Adrenal gland (tissue), 12 donors: ENCODE measurements around the gene NIPBL. TPM values are rescaled to one million over a fixed set of nuclear protein-coding genes. Genes with fewer than 3 reads are reported as not detected.

ENCODE experiments used
- DNase-seq, 7 donors: peaks; one replicate each; pipeline ENCODE4 v3.0.0-alpha.2; 2019 to 2020
- H3K27ac ChIP-seq, 5 donors: fragments of 200-600 bp; sonication (generic) in 4 of 5; 1 replicate in 3 of 5; 2 replicates in 2 of 5; pipeline versions ENCODE4 v1.5.1 to v1.8.0; 2016 to 2020; ENCODE audit warnings: mild to moderate bottlenecking in 1 of 5
- H3K27me3 ChIP-seq: fragments of 200-600 bp; 2 replicates; pipeline ENCODE4 v1.8.0; 2021
- H3K36me3 ChIP-seq, 2 donors: fragments of 200-600 bp; replicated peaks in 1 of 2; 1 replicate in 1 of 2; 2 replicates in 1 of 2; pipeline versions ENCODE4 v1.5.1 to v1.8.0; 2018 to 2022
- H3K4me1 ChIP-seq, 2 donors: fragments of 200-600 bp; replicated peaks in 1 of 2; 1 replicate in 1 of 2; 2 replicates in 1 of 2; pipeline versions ENCODE4 v1.5.1 to v1.8.0; 2018 to 2021
- H3K4me3 ChIP-seq, 4 donors: fragments of 200-600 bp; sonication (generic) in 3 of 4; one replicate each; pipeline ENCODE4 v1.5.1; 2016 to 2018
- H3K9me3 ChIP-seq, 3 donors: fragments of 200-600 bp; sonication (generic) in 1 of 3; replicated peaks in 1 of 3; 1 replicate in 2 of 3; 2 replicates in 1 of 3; pipeline versions ENCODE4 v1.5.1 to v1.8.0; 2016 to 2021
- POLR2A ChIP-seq, 2 donors: fragments of 450-650 bp; IDR thresholded peaks; one replicate each; pipeline ENCODE4 v1.6.1; 2017; ENCODE audit warnings: antibody characterized with exemption in 2 of 2, mild to moderate bottlenecking in 2 of 2, moderate library complexity in 1 of 2
- WGBS, 4 donors: extraction: QIAGEN DNeasy Blood & Tissue Kit in 2 of 4; methylation state at CpG; one replicate each; pipeline versions ENCODE4 v1.1.5 to v1.1.7; 2013 to 2017; 5-methylcytosine and 5-hydroxymethylcytosine counted together
- intact Hi-C, 2 donors: fragments of 100-400 bp; cut with DNase I; formaldehyde crosslinking; loops; one replicate each; pipeline versions ENCODE4 v1.14.1 to v1.15.0; 2022 to 2023
- polyA plus RNA-seq, 3 donors: library from polyadenylated mRNA; stranded (reverse); fragments of 200-250 nt in 2 of 3; fragments of 350-450 nt in 1 of 3; fragmentation: Illumina TruSeq in 1 of 3; extraction: RNeasy Lipid Tissue Mini Kit (QIAGEN cat#74804) in 1 of 3; gene quantifications; one replicate each; pipeline ENCODE4 v1.2.3, GENCODE V29; 2013 to 2014
- total RNA-seq, 9 donors: library from RNA; depleted of rRNA in 4 of 9; stranded (reverse); fragments of >200 nt in 4 of 9; fragments of 120-200 nt in 1 of 9; fragmentation: NEBNext Ultra II Directional in 1 of 9; extraction: Animal tissue kit (Norgen Biotek cat#: 25700) in 1 of 9; gene quantifications; one replicate each; pipeline versions ENCODE4 v1.1.0 to v1.2.4, GENCODE V29; 2013 to 2023
- TF ChIP-seq, protein P1 (sequence below), 6 experiments: fragments of 450-650 bp in 4 of 6; fragments of 200-600 bp in 2 of 6; sonication (generic) in 1 of 6; IDR thresholded peaks; 1 replicate in 5 of 6; 2 replicates in 1 of 6; pipeline versions ENCODE4 v1.5.1 to v1.8.0; 2016 to 2021; ENCODE audit warnings: antibody characterized with exemption in 6 of 6, mild to moderate bottlenecking in 2 of 6, moderate library complexity in 1 of 6
- donor health status: healthy with polysubstance abuse.
- donor health status: Bipolar disorder and iron deficiency.
- donor health status: DM: yes; HTN: yes; CAD: no.
- donor health status: DM: no; HTN: no; CAD: no.
- donor health status: DM: no; HTN: no; CAD: no.
- donor health status: DM: yes; HTN: yes; CAD: no.

NIPBL gene
- total and polyA plus RNA-seq, 12 donors, result 15.7 to 54.5 (median 41.9) TPM

DNA sequence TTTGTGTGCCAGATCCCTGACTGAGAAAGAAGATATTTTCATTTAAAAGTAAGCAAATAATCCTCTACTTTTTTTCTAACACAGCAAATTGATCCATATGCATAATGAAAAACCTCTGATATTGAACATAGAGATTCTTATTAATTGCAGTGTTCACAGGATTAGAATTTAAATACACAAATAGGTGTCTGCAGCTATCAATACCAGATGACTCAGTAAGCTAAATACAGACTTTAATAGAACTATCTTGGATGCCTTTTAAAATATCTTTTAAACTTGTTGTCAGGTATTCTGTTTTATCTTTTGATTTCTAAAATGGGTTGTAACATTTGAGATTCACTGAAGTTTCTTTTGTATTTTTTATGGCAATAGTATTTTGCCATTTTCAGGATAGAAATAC, 43.1 kb downstream of the NIPBL start:
- Histone ChIP-seq H3K36me3 (no peaks in the 10 kb centered on the region), H3K9me3 (no peaks in the 10 kb centered on the region), H3K27me3 (no peaks in the 10 kb centered on the region), H3K27ac (no peak overlapping the region), H3K4me3 (no peak overlapping the region), H3K4me1 (peaks cover 9 to 53% of the 10 kb centered on the region in 2 donors)
- TF ChIP-seq, protein P1, sequence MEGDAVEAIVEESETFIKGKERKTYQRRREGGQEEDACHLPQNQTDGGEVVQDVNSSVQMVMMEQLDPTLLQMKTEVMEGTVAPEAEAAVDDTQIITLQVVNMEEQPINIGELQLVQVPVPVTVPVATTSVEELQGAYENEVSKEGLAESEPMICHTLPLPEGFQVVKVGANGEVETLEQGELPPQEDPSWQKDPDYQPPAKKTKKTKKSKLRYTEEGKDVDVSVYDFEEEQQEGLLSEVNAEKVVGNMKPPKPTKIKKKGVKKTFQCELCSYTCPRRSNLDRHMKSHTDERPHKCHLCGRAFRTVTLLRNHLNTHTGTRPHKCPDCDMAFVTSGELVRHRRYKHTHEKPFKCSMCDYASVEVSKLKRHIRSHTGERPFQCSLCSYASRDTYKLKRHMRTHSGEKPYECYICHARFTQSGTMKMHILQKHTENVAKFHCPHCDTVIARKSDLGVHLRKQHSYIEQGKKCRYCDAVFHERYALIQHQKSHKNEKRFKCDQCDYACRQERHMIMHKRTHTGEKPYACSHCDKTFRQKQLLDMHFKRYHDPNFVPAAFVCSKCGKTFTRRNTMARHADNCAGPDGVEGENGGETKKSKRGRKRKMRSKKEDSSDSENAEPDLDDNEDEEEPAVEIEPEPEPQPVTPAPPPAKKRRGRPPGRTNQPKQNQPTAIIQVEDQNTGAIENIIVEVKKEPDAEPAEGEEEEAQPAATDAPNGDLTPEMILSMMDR (IDR thresholded peaks at IDR 0.05), result no peak
- TF ChIP-seq POLR2A (IDR thresholded peaks at IDR 0.05), result no peak
- intact Hi-C loops, result no loop called here
- DNase-seq, result no peak

DNA sequence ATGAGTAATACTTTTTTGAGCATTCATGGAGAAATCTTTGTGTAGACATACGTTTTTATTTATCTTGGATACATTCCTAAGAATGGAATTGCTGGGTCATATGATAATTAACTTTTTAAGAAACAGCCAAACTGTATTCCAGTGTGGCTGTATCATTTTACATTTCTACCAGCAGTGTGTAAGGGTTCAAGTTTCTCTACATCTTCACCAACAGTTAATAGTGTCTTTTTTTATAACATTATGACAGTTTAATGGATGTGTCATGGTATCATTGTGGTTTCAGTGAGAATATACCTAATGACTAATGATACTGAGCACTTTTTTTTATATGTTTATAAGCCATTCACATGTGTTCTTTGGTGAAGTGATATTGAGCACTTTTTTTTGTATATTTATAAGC, 52.4 kb downstream of the NIPBL start:
- H3K4me1 ChIP-seq, result peaks cover 0 to 25% of the 10 kb centered on the region in 2 donors
- no peak for DNase-seq
- peaks cover 0 to 3% (median 0%) of the 10 kb centered on the region in 3 donors for H3K9me3 ChIP-seq
- no peaks in the 10 kb centered on the region for H3K27me3 ChIP-seq
- no peaks in the 10 kb centered on the region for H3K36me3 ChIP-seq
- TF ChIP-seq, protein P1 (IDR thresholded peaks at IDR 0.05), result no peak
- no peak for TF ChIP-seq POLR2A (IDR thresholded peaks at IDR 0.05)
- 19 to 31% (median 24%) methylated on average over 1 of the region's 1 CpG for WGBS, 4 donors
- no peak overlapping the region for H3K4me3 ChIP-seq
- intact Hi-C loops, result no loop called here
- no peak overlapping the region for H3K27ac ChIP-seq

DNA sequence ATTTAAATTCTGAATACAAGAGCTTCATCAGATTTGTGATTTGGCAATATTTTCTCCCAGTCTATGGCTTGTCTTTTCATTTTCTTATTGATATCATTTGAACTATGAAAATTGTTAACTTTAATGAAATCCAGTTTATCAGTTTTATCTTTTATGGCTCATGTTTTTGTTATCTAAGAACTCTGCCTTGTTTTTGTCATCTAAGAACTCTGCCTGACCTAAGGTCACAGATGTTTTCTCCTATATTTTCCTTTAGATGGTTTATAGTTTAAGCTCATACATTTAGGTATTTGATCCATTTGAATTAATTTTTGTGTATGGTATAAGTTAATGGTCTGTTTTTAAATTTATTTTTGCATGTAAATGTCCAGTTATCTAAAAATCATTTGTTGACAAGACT, 52.9 kb downstream of the NIPBL start:
- H3K27me3 ChIP-seq, result no peaks in the 10 kb centered on the region
- H3K36me3 ChIP-seq, result no peaks in the 10 kb centered on the region
- no peak overlapping the region for H3K27ac ChIP-seq
- H3K4me1 ChIP-seq, result peaks cover 0 to 24% of the 10 kb centered on the region in 2 donors
- peaks cover 0 to 3% (median 0%) of the 10 kb centered on the region in 3 donors for H3K9me3 ChIP-seq
- TF ChIP-seq POLR2A (IDR thresholded peaks at IDR 0.05), result no peak
- TF ChIP-seq, protein P1 (IDR thresholded peaks at IDR 0.05), result no peak
- DNase-seq, result no peak
- no peak overlapping the region for H3K4me3 ChIP-seq
- intact Hi-C loops, result no loop called here

DNA sequence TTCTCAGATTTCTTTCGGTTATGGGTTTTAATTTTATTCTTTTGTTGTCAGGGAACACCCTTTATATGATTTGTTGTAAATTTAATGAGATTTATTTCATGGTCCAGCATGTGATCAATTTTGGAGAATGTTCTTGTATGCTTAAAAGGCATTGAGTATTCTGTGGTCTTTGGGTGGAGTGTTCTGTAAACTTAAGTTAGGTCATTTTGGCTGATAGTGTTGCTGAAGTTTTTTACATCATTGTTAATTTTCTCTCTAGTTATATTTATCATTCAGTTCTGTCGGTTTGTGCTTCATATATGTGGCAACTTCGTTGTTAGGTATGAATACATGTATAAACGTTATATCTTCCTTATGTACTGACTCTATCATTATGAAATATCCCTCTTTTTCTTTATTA, 55.5 kb downstream of the NIPBL start:
- Histone ChIP-seq H3K36me3 (no peaks in the 10 kb centered on the region), H3K27ac (no peak overlapping the region), H3K4me1 (peaks cover 0 to 21% of the 10 kb centered on the region in 2 donors), H3K9me3 (peaks cover 0 to 3% (median 0%) of the 10 kb centered on the region in 3 donors), H3K27me3 (no peaks in the 10 kb centered on the region), H3K4me3 (no peak overlapping the region)
- DNase-seq, result no peak
- intact Hi-C loops, result no loop called here
- TF ChIP-seq, protein P1 (IDR thresholded peaks at IDR 0.05), result no peak
- TF ChIP-seq POLR2A (IDR thresholded peaks at IDR 0.05), result no peak
- 96 to 98% (median 97%) methylated on average over 4 of the region's 4 CpGs for WGBS, 4 donors
